Activated T-cell treated with anti-CD3 and anti-CD28 coated beads, Interleukin-2, amount 50 U/mL, for 4 hours (primary cell): Measurements from ENCODE around the gene RS1. TPM values are rescaled to one million over a fixed set of nuclear protein-coding genes. Genes with fewer than 3 reads are reported as not detected.

ENCODE experiments used
- ATAC-seq, 2 donors: fragments of 200-7000 bp; cut with Tn5 transposase; one replicate each; pipeline ENCODE4 v1.10.0; 2021
- DNase-seq: peaks from one replicate; pipeline ENCODE4 v3.0.0-alpha.2; 2020
- H3K27me3 Mint-ChIP-seq: one replicate; pipeline ENCODE4 v1.8.0; 2021; ENCODE audit warnings: low read depth, mixed read lengths
- H3K36me3 Mint-ChIP-seq: one replicate; pipeline ENCODE4 v1.8.0; 2022; ENCODE audit warnings: mixed read lengths; ENCODE audit not compliant: insufficient read depth
- H3K4me1 Mint-ChIP-seq: one replicate; pipeline ENCODE4 v1.8.0; 2021; ENCODE audit warnings: low read depth, mixed read lengths
- H3K4me3 Mint-ChIP-seq: one replicate; pipeline ENCODE4 v1.8.0; 2021; ENCODE audit warnings: mild to moderate bottlenecking, moderate library complexity, mixed read lengths
- H3K9me3 Mint-ChIP-seq: one replicate; pipeline ENCODE4 v1.8.0; 2021; ENCODE audit warnings: mixed read lengths
- total RNA-seq, 3 donors: library from RNA; stranded (reverse); gene quantifications; one replicate each; pipeline ENCODE4 v1.2.1, GENCODE V29; 2021

The RS1 gene
- total RNA-seq, 3 donors from 2014 or later = not detected

DNA sequence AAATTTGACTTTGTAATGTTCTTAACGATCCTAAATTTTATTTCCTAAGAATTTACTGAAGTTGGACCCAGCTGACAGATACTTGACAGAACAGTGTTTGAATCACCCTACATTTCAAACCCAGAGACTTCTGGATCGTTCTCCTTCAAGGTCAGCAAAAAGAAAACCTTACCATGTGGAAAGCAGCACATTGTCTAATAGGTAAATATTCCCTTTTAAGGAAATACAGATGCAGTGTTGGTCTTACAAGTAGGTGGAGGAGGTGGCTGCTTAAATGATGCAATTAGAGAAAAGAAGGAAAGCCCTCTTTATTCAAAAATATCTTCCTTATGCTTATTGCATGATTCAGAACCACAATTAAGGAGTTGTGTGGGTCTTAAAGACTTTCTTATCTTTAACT, 73.5 kb downstream of the RS1 start:
- Mint-ChIP-seq H3K4me3 (no peak overlapping the region), H3K36me3 (peaks cover 2% of the 10 kb centered on the region), H3K9me3 (no peaks in the 10 kb centered on the region), H3K27me3 (no peaks in the 10 kb centered on the region), H3K4me1 (no peaks in the 10 kb centered on the region)
- ATAC-seq (no peak), DNase-seq (no peak)

DNA sequence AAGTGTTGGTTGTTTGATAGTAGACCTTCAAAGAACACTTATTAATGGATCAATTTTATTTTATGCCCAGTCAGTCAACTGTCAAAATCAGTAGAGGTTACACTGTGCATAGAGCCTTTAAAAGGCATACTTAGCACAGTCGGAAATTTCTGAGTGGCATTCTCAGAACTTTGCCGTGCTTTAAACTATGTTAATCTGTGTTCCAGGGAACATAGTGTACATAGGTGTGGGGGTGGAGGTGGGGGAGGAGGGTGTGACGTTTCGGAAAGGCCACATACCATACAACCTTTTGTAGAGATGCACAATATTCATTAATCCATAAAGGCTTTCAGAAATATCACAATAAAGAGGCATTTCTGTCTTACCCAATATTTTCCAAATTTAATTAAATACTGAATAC, 75.8 kb downstream of the RS1 start:
- Mint-ChIP-seq H3K27me3 (no peaks in the 10 kb centered on the region), H3K36me3 (peaks cover 3% of the 10 kb centered on the region), H3K9me3 (no peaks in the 10 kb centered on the region), H3K4me1 (no peaks in the 10 kb centered on the region), H3K4me3 (no peak overlapping the region)
- no peak for DNase-seq
- ATAC-seq = no peak

DNA sequence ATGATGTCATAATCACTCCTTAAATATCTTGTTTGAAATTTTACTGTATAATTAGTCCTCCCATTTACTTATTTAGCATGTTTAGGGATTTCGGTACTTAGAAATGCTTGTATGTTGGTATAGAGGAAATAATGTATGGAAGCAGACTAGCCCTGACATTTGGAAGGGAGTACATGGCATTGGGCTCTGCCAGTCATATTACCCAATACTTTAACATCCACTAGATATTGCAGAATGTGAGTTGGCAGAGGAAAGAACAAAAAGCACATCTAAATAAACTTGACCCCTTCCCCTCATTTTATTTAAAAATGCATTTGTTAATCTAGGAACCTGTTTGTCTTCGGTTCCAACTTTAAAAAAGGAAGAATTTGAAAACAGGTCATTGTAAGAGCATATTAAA, 77.8 kb downstream of the RS1 start:
- DNase-seq (no peak), ATAC-seq (no peak)
- no peak overlapping the region for H3K4me3 Mint-ChIP-seq
- no peaks in the 10 kb centered on the region for H3K9me3 Mint-ChIP-seq
- no peaks in the 10 kb centered on the region for H3K27me3 Mint-ChIP-seq
- H3K4me1 Mint-ChIP-seq = no peaks in the 10 kb centered on the region
- H3K36me3 Mint-ChIP-seq = peaks cover 8% of the 10 kb centered on the region

- no peak for ATAC-seq
- Mint-ChIP-seq H3K27me3 (no peaks in the 10 kb centered on the region), H3K4me3 (no peak overlapping the region), H3K9me3 (no peaks in the 10 kb centered on the region), H3K4me1 (no peaks in the 10 kb centered on the region), H3K36me3 (peaks cover 11% of the 10 kb centered on the region)
- DNase-seq = no peak
These were observed 80.1 kb downstream of the RS1 start for GRCh38 chrX:18591834-18592233.

Other genes with a start within 250 kb of the RS1 start
- 1 to 10 TPM in 2 of 3 donors, under 1 TPM in 1; 0.83 to 1.4 (median 1.1) TPM for gene CDKL5, start 246.5 kb downstream of the RS1 start, total RNA-seq
- gene PPEF1, start 35.5 kb upstream of the RS1 start, total RNA-seq = under 1 TPM in 2 of 3 donors, not detected in 1; 0.30 to 0.46 TPM